ENCODE measurements around the gene WDR93. TPM values are rescaled to one million over a fixed set of nuclear protein-coding genes. Genes with fewer than 3 reads are reported as not detected.

Gene WDR93
- total and polyA plus RNA-seq, 2 of the 4 experiments (the other 2 are of a cell fraction), result not detected

DNA sequence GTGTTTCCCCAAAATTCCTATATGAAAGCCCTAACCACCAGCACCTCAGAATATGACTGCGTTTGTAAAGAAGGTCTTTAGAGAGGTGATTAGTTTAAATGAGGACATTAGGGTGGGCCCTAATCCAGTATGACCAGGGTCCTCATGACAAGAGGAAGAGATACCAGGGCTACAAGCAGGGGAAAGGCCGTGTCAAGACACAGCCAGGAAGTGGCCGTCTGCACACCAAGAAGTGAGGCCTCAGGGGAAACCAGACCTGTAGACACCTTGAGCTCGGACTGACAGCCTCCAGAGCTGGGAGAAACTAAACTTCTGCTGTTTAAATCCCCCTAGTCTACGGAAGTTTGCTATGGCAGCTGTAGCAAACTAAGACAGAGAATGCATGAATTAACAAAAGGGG lies 49.6 kb upstream of the WDR93 start:
- H2BK5ac ChIP-seq (ENCODE audit: low read depth, low read length, poor library complexity, severe bottlenecking), result no peak overlapping the region
- no peak overlapping the region for H3K23ac ChIP-seq (ENCODE audit: low read depth, low read length)
- H3K27me3 ChIP-seq (ENCODE audit: control insufficient read depth, insufficient read depth, low read length), result no peaks in the 10 kb centered on the region
- H2AK5ac ChIP-seq (ENCODE audit: low read depth, low read length), result no peak overlapping the region
- no peaks in the 10 kb centered on the region for H4K20me1 ChIP-seq (ENCODE audit: insufficient read depth, low read length)
- no peak overlapping the region for H2BK120ac ChIP-seq (ENCODE audit: low read depth, low read length)
- no peak overlapping the region for H3K9ac ChIP-seq (ENCODE audit: low read depth, low read length)
- H3K4me2 ChIP-seq (ENCODE audit: low read depth, low read length), result no peak overlapping the region
- no peak overlapping the region for H4K91ac ChIP-seq (ENCODE audit: insufficient read depth, low read depth, low read length)
- no peak overlapping the region for H2AFZ ChIP-seq (replicated peaks; ENCODE audit: low read length, poor library complexity)
- dilution Hi-C loops (cut with HindIII; ENCODE audit: low sequenced_read_pairs, unreplicated experiment), result no loop called here
- no peak overlapping the region for H4K8ac ChIP-seq (ENCODE audit: low read depth in 2 of 2, low read length in 2 of 2)
- H2AK9ac ChIP-seq (replicated peaks; ENCODE audit: low read depth, low read length, poor library complexity), result no peak overlapping the region
- H2BK20ac ChIP-seq (ENCODE audit: low read depth, low read length), result no peak overlapping the region
- in situ Hi-C loops (cut with MboI; ENCODE audit: low sequenced_read_pairs), result no loop called here
- H3K4ac ChIP-seq (ENCODE audit: low read depth, low read length), result no peak overlapping the region
- no peak overlapping the region for H3K56ac ChIP-seq (ENCODE audit: extremely low read depth, insufficient read depth, low read length)
- WGBS, 2 experiments (ENCODE audit: extremely low coverage in 2 of 2, insufficient read length in 1 of 2), result 83% methylated on average over 2 of the region's 5 CpGs; no CpG with 5 or more reads in 1 of the 2 experiments
- no peaks in the 10 kb centered on the region for H3K9me3 ChIP-seq (ENCODE audit: control insufficient read depth, insufficient read depth, low read length)
- peaks cover 29% of the 10 kb centered on the region for H3K36me3 ChIP-seq (ENCODE audit: control insufficient read depth, insufficient read depth, low read length)
- TF ChIP-seq POLR2A (IDR thresholded peaks at IDR 0.05; ENCODE audit: low read depth, low read length), result no peak
- no peak for TF ChIP-seq CTCF (conservative IDR thresholded peaks at IDR 0.05; ENCODE audit: low read depth, low read length)
- no peak for TF ChIP-seq CEBPB (IDR thresholded peaks at IDR 0.05; ENCODE audit: low read depth, low read length)
- no TSS peak for BruUV-seq (replicated peaks)
- intact Hi-C loops (cut with micrococcal nuclease), result no loop called here
- ChIA-PET POLR2A (ENCODE audit: unreplicated experiment) (no interaction called here), CTCF (no interaction called here)
- peaks cover 3% of the 10 kb centered on the region; the same call in 1 of the 2 replicates for H3K9me1 ChIP-seq (ENCODE audit: insufficient read depth, low read length)
- H4K5ac ChIP-seq (ENCODE audit: low read depth, low read length), result no peak overlapping the region
- H3K4me3 ChIP-seq (ENCODE audit: insufficient read depth, low read depth, low read length), result no peak overlapping the region
- H3K4me1 ChIP-seq (ENCODE audit: control insufficient read depth, insufficient read depth, low read length), result peaks cover 2% of the 10 kb centered on the region; the same call in 1 of the 2 replicates
- no peak overlapping the region for H3K14ac ChIP-seq (replicated peaks; ENCODE audit: low read depth, low read length)
- no peak for DNase-seq
- 0 out of 4 replicates have a peak, but pooled peaks cover 0 to 3% of the 10 kb centered on the region in 2 experiments for H3K79me1 ChIP-seq (ENCODE audit: low read depth in 1 of 2, low read length in 2 of 2)
- H2BK15ac ChIP-seq (ENCODE audit: low read depth, low read length), result no peak overlapping the region
- no peak overlapping the region for H3K18ac ChIP-seq (ENCODE audit: low read depth, low read length)
- H3K27ac ChIP-seq (ENCODE audit: insufficient read depth, low read length), result no peak overlapping the region
- ATAC-seq (ENCODE audit: low read depth), result no peak

Measured in IMR-90 (cell line).